B cell (primary cell): Measurements from ENCODE around the gene AKAP9. TPM values are rescaled to one million over a fixed set of nuclear protein-coding genes. Genes with fewer than 3 reads are reported as not detected.

ENCODE experiments used
- ATAC-seq: fragments of 200-7000 bp; cut with Tn5 transposase; one replicate; pipeline ENCODE4 v1.10.0; 2021; ENCODE audit warnings: low read depth, mild to moderate bottlenecking, moderate number of reproducible peaks, moderate library complexity
- CTCF ChIA-PET: fragments of 350-600 bp; sonication (Branson Sonifier 250); formaldehyde crosslinking; loops from one replicate; lab custom pipeline; 2021; ENCODE audit warnings: antibody characterized with exemption, inconsistent platforms; lab: Charles Lee
- POLR2A ChIA-PET: fragments of 350-600 bp; sonication (Branson Sonifier 250); formaldehyde crosslinking; loops from one replicate; lab custom pipeline; 2021; ENCODE audit warnings: antibody characterized with exemption; lab: Charles Lee
- DNase-seq: peaks from one replicate; pipeline ENCODE4 v3.0.0; 2013
- H2AFZ ChIP-seq: 2 replicates; pipeline ENCODE4 v1.6.1; 2012; ENCODE audit warnings: mild to moderate bottlenecking, low read depth, low read length; ENCODE audit not compliant: insufficient read depth, poor library complexity, severe bottlenecking
- H3K27ac ChIP-seq, 2 donors: 1 replicate in 1 of 2; 2 replicates in 1 of 2; pipeline ENCODE4 v1.5.1; 2012 to 2013; ENCODE audit warnings: low read length in 2 of 2, mild to moderate bottlenecking in 2 of 2, moderate library complexity in 1 of 2
- H3K27me3 ChIP-seq, 4 experiments: fragments of 200-600 bp in 1 of 4; sonication (generic) in 1 of 4; replicated peaks in 1 of 4; 1 replicate in 2 of 4; 2 replicates in 2 of 4; pipeline versions ENCODE4 v1.6.1 to v1.7.0; 2013 to 2016; ENCODE audit warnings: low read length in 3 of 4, mild to moderate bottlenecking in 2 of 4, mixed read lengths in 1 of 4, moderate library complexity in 1 of 4; ENCODE audit not compliant: insufficient read depth in 4 of 4, control insufficient read depth in 3 of 4; ENCODE audit errors: control extremely low read depth in 1 of 4
- H3K36me3 ChIP-seq, 2 experiments: replicated peaks in 1 of 2; 1 replicate in 1 of 2; 2 replicates in 1 of 2; pipeline versions ENCODE4 v1.6.1 to v1.7.1; 2013; ENCODE audit warnings: low read length in 1 of 2; ENCODE audit not compliant: insufficient read depth in 2 of 2, control insufficient read depth in 1 of 2; ENCODE audit errors: control extremely low read depth in 1 of 2, extremely low read depth in 1 of 2
- H3K4me1 ChIP-seq, 2 donors: fragments of 200-600 bp in 1 of 2; sonication (generic) in 1 of 2; 1 replicate in 1 of 2; 2 replicates in 1 of 2; pipeline versions ENCODE4 v1.5.1 to v1.6.1; 2013 to 2017; ENCODE audit warnings: low read length in 2 of 2; ENCODE audit not compliant: control insufficient read depth in 2 of 2, insufficient read depth in 2 of 2
- H3K4me2 ChIP-seq: replicated peaks from 2 replicates; pipeline ENCODE3; 2012; ENCODE audit warnings: mild to moderate bottlenecking, low read depth, low read length; ENCODE audit not compliant: poor library complexity, severe bottlenecking
- H3K4me3 ChIP-seq, 5 experiments: fragments of 200-600 bp in 1 of 5; sonication (generic) in 1 of 5; 1 replicate in 3 of 5; 2 replicates in 2 of 5; pipeline versions ENCODE4 v1.5.1 to v1.7.0; 2011 to 2016; ENCODE audit warnings: low read length in 4 of 5, mild to moderate bottlenecking in 4 of 5, low read depth in 2 of 5, control low read depth in 1 of 5, moderate library complexity in 1 of 5; ENCODE audit not compliant: insufficient read depth in 1 of 5; ENCODE audit errors: control extremely low read depth in 1 of 5, extremely low read depth in 1 of 5
- H3K79me2 ChIP-seq: fragments of 200-600 bp; sonication (generic); one replicate; pipeline ENCODE4 v1.6.0; 2016; ENCODE audit warnings: low read length; ENCODE audit not compliant: control insufficient read depth, insufficient read depth
- H3K9ac ChIP-seq: fragments of 200-600 bp; sonication (generic); 2 replicates; pipeline ENCODE4 v1.6.1; 2017; ENCODE audit warnings: mild to moderate bottlenecking, low read length, moderate library complexity
- H3K9me3 ChIP-seq, 3 donors: one replicate each; pipeline versions ENCODE4 v1.6.1 to v1.7.1; 2013; ENCODE audit warnings: low read length in 2 of 3; ENCODE audit not compliant: control insufficient read depth in 2 of 3, insufficient read depth in 1 of 3; ENCODE audit errors: control extremely low read depth in 1 of 3
- H4K20me1 ChIP-seq: 2 replicates; pipeline ENCODE4 v1.6.0; 2012; ENCODE audit warnings: mild to moderate bottlenecking, low read length; ENCODE audit not compliant: insufficient read depth, control insufficient read depth, poor library complexity, severe bottlenecking
- H3K27ac Mint-ChIP-seq: one replicate; pipeline ENCODE4 v1.8.0; 2021; ENCODE audit warnings: mixed read lengths
- H3K27me3 Mint-ChIP-seq: one replicate; pipeline ENCODE4 v1.8.0; 2021; ENCODE audit warnings: mixed read lengths
- H3K4me1 Mint-ChIP-seq: one replicate; pipeline ENCODE4 v1.8.0; 2021; ENCODE audit warnings: mixed read lengths
- H3K4me3 Mint-ChIP-seq: one replicate; pipeline ENCODE4 v1.8.0; 2021; ENCODE audit warnings: mixed read lengths
- H3K9me3 Mint-ChIP-seq: one replicate; pipeline ENCODE4 v1.8.0; 2022; ENCODE audit warnings: mixed read lengths; ENCODE audit not compliant: insufficient read depth
- EZH2 ChIP-seq: IDR thresholded peaks from 2 replicates; pipeline ENCODE4 v1.6.1; 2012; ENCODE audit warnings: borderline replicate concordance, low read depth, mild to moderate bottlenecking, moderate library complexity, low read length; ENCODE audit not compliant: insufficient read depth, poor library complexity, severe bottlenecking
- WGBS: methylation state at CpG from one replicate; pipeline ENCODE4 v1.1.5; 2013; ENCODE audit warnings: missing lambda C conversion rate; ENCODE audit not compliant: insufficient coverage; 5-methylcytosine and 5-hydroxymethylcytosine counted together
- intact Hi-C: fragments of 100-400 bp; cut with micrococcal nuclease; formaldehyde crosslinking; loops from one replicate; pipeline ENCODE4 v1.10.0; 2022
- polyA plus RNA-seq: library from polyadenylated mRNA; depleted of rRNA; stranded (reverse); fragments of >200 nt; gene quantifications from 2 replicates; pipeline ENCODE4 v1.2.3, GENCODE V29; 2012
- total RNA-seq, 2 donors: library from RNA; stranded (reverse); fragments of 120-200 nt in 1 of 2; gene quantifications; 1 replicate in 1 of 2; 2 replicates in 1 of 2; pipeline versions ENCODE4 v1.2.3 to v1.2.4, GENCODE V29; 2013 to 2022
- TF ChIP-seq, protein P1 (sequence below): fragments of 200-600 bp; IDR thresholded peaks from one replicate; pipeline ENCODE4 v1.8.0; 2022; ENCODE audit warnings: antibody characterized with exemption, mild to moderate bottlenecking

AKAP9 gene
- total and polyA plus RNA-seq, 2 donors (not counting 1 experiment from before 2014, with no cell fraction given), result 19.3 to 106 TPM

DNA sequence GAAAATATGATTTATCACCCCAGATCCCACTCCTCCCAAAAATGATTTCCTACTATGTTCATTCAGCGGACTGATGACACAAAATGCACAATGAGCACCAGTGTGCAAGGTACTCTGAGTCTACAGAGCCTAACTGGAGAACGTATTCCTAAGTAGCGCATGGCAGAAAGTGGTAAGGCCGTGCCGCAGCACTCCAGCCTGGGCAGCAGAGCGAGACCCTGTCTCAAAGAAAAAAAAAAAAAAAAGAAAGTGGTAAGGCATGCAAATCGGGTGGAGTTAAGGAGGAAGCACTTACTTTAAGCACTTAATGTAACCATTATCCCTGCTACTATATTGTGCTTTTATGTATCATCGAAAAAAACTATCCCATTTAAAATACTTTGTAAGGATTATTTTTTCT is 168.2 kb downstream of the AKAP9 start:
- TF ChIP-seq, protein P1, sequence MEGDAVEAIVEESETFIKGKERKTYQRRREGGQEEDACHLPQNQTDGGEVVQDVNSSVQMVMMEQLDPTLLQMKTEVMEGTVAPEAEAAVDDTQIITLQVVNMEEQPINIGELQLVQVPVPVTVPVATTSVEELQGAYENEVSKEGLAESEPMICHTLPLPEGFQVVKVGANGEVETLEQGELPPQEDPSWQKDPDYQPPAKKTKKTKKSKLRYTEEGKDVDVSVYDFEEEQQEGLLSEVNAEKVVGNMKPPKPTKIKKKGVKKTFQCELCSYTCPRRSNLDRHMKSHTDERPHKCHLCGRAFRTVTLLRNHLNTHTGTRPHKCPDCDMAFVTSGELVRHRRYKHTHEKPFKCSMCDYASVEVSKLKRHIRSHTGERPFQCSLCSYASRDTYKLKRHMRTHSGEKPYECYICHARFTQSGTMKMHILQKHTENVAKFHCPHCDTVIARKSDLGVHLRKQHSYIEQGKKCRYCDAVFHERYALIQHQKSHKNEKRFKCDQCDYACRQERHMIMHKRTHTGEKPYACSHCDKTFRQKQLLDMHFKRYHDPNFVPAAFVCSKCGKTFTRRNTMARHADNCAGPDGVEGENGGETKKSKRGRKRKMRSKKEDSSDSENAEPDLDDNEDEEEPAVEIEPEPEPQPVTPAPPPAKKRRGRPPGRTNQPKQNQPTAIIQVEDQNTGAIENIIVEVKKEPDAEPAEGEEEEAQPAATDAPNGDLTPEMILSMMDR, result no peak
- no peak for TF ChIP-seq EZH2
- Histone ChIP-seq H2AFZ (no peak overlapping the region), H3K79me2 (no peaks in the 10 kb centered on the region), H3K4me2 (no peak overlapping the region), H3K9me3 (no peaks in the 10 kb centered on the region), H3K27me3 (no peaks in the 10 kb centered on the region), H3K27ac (no peak overlapping the region), H4K20me1 (no peaks in the 10 kb centered on the region), H3K36me3 (peaks cover 12 to 35% of the 10 kb centered on the region in 2 experiments), H3K4me3 (no peak overlapping the region), H3K9ac (no peak overlapping the region), H3K4me1 (peaks cover 0 to 5% of the 10 kb centered on the region in 2 donors)
- no peak overlapping the region for H3K27ac Mint-ChIP-seq
- WGBS, result 93% methylated on average over 3 of the region's 8 CpGs
- DNase-seq (peak; percentile 25), ATAC-seq (no peak)
- no peaks in the 10 kb centered on the region for H3K9me3 Mint-ChIP-seq
- H3K4me3 Mint-ChIP-seq, result no peak overlapping the region
- no peaks in the 10 kb centered on the region for H3K27me3 Mint-ChIP-seq
- POLR2A ChIA-PET, result no interaction called here
- CTCF ChIA-PET, result no interaction called here
- peaks cover 14% of the 10 kb centered on the region for H3K4me1 Mint-ChIP-seq
- intact Hi-C loops, result no loop called here

DNA sequence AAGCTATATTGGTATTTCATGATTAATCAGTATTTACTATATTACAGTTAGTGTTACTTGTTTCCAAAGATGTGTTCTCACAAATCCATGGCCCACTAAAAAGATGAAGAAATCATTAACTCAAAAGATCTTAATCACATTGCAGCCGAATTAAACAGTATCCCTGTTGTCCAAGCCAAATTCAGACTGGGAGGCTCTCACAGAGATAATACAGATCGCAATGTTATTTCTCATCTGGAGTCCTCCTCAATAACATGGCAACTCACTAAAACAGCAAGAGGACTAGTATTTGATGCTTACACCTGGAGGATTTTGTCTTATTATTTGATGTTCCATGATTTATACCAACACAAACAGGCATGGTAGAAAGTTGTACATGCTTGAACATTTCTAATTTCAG is 170.2 kb downstream of the AKAP9 start:
- 100% methylated on average over 1 of the region's 2 CpGs for WGBS
- Histone ChIP-seq H3K36me3 (peaks cover 11 to 36% of the 10 kb centered on the region in 2 experiments), H3K9me3 (no peaks in the 10 kb centered on the region), H2AFZ (no peak overlapping the region), H3K27me3 (no peaks in the 10 kb centered on the region), H3K4me1 (peaks cover 0 to 5% of the 10 kb centered on the region in 2 donors), H3K79me2 (no peaks in the 10 kb centered on the region), H4K20me1 (no peaks in the 10 kb centered on the region), H3K4me2 (no peak overlapping the region), H3K9ac (no peak overlapping the region), H3K27ac (no peak overlapping the region), H3K4me3 (no peak overlapping the region)
- POLR2A ChIA-PET, result no interaction called here
- TF ChIP-seq, protein P1, result no peak
- TF ChIP-seq EZH2, result no peak
- CTCF ChIA-PET, result no interaction called here
- intact Hi-C loops, result no loop called here
- no peak for DNase-seq
- ATAC-seq, result no peak
- Mint-ChIP-seq H3K27me3 (no peaks in the 10 kb centered on the region), H3K27ac (no peak overlapping the region), H3K4me1 (peaks cover 14% of the 10 kb centered on the region), H3K9me3 (no peaks in the 10 kb centered on the region), H3K4me3 (no peak overlapping the region)
